Measurements from ENCODE around the gene VPS29.
"Not testable (repeated sequence)": the region's sequence is repeated elsewhere in the genome, so short reads cannot be mapped to it uniquely, and the experiment has no call there.

Gene VPS29

GRCh38 chr12:110501752-110502738, at the start of gene VPS29, which contains the start of gene RAD9B:
VPS29 (minus strand) TSS chr12:110502111; CDS start chr12:110502051, 60 bp downstream.
RAD9B (plus strand) TSS chr12:110502331; CDS start chr12:110502338, 7 bp downstream.
- peak within 1 kb of the TSS; percentile 96 for H3K4me3 Mint-ChIP-seq
- H3K9me3 Mint-ChIP-seq = peaks cover 8% of the 10 kb centered on the region
- H3K4me1 Mint-ChIP-seq (ENCODE audit: low read depth) = peaks cover 28% of the 10 kb centered on the region
- peaks cover 4% of the 10 kb centered on the region for H3K27me3 Mint-ChIP-seq (ENCODE audit: low read depth)
- peaks cover 18% of the 10 kb centered on the region for H3K36me3 Mint-ChIP-seq (ENCODE audit: low read depth)
- peak within 1 kb of the TSS; percentile 98 for H3K27ac Mint-ChIP-seq

DNA sequence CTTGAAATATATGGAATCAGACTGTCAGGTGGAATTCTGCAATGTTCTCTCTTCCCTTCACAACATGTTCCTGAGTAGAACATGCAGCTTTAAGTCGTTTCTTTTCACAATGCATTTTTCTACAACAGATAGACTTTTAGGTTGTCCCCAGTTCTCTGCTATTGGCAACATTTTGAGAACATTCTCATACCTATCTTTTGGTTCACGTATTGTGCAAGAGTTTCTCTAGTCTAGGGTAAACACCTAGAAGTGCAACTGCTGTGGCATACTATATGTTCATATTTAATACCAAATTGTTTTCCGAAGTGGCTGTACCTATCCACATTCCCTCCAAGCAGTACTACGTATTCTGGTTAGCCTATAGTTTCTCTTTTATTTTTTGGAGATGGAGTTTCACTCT, 49.1 kb upstream of the VPS29 start:
- Mint-ChIP-seq H3K9me3 (no peaks in the 10 kb centered on the region), H3K27me3 (ENCODE audit: low read depth) (no peaks in the 10 kb centered on the region), H3K4me1 (ENCODE audit: low read depth) (peaks cover 20% of the 10 kb centered on the region), H3K27ac (no peak overlapping the region), H3K4me3 (no peak overlapping the region), H3K36me3 (ENCODE audit: low read depth) (peaks cover 25% of the 10 kb centered on the region)

DNA sequence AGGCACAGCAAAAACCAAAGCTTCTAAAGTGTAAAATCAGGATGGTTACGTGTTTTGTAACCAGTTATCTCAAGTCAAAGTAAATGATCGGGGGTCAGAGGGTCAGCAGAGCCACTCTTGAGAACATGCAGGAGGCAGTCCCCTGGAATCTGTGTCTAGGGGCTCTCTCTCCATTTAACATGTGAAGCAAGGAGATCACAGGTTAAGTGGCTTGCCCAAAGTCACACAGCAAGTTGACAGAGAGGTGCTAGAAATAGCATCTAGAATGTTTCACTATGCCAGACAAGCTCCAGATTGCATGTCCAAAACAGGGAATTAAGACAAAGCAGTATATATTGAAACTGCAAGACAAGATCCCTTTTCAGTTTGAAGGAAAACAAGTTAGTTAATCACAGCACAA, 47.8 kb upstream of the VPS29 start:
- Mint-ChIP-seq H3K36me3 (ENCODE audit: low read depth) (peaks cover 31% of the 10 kb centered on the region), H3K4me3 (no peak overlapping the region), H3K27me3 (ENCODE audit: low read depth) (no peaks in the 10 kb centered on the region), H3K27ac (peak overlapping the region; percentile 21), H3K9me3 (no peaks in the 10 kb centered on the region), H3K4me1 (ENCODE audit: low read depth) (peaks cover 22% of the 10 kb centered on the region)

DNA sequence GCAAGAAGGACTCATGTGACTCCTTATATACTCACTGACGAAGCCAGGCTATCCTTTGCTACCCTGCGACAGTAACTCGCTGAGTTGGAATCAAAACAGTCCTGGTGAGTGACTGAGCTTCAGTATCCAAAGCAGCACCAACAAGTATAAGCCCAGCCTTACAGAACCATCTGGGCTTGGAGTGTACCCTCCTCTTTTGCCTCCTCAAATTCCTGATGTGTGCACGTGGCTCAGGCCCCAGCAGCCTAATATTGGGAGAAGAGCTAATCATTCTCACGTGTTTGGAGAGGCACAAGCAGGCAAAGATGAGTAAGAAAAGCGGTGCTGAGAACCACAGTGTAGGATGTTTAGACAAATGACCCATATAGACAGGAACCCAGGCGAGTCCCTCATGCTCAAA, 46.8 kb upstream of the VPS29 start:
- Mint-ChIP-seq H3K9me3 (no peaks in the 10 kb centered on the region), H3K27ac (no peak overlapping the region), H3K36me3 (ENCODE audit: low read depth) (peaks cover 34% of the 10 kb centered on the region), H3K4me3 (no peak overlapping the region), H3K4me1 (ENCODE audit: low read depth) (peaks cover 22% of the 10 kb centered on the region), H3K27me3 (ENCODE audit: low read depth) (no peaks in the 10 kb centered on the region)

DNA sequence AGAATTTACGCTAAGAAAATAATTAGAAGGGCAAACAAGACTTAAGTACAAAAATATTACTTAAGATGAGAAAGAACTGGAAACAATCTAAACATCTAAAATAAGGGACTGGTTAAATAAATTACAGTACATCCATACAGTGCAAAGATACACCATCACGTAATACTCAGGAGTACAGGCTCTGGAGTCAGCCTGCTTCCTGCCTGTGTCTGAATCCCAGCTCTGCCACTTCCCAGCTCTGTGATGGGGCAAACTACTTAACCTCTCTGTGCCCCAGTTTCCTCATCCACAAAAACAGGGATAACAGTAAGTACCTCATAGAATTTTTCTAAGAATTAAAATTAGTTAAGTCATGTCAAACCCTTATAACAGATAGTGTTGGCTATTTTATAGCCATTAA, 45.2 kb upstream of the VPS29 start:
- no peak overlapping the region for H3K27ac Mint-ChIP-seq
- H3K4me1 Mint-ChIP-seq (ENCODE audit: low read depth) = peaks cover 35% of the 10 kb centered on the region
- no peaks in the 10 kb centered on the region for H3K27me3 Mint-ChIP-seq (ENCODE audit: low read depth)
- H3K4me3 Mint-ChIP-seq = no peak overlapping the region
- peaks cover 39% of the 10 kb centered on the region for H3K36me3 Mint-ChIP-seq (ENCODE audit: low read depth)
- no peaks in the 10 kb centered on the region for H3K9me3 Mint-ChIP-seq

- Mint-ChIP-seq H3K4me1 (ENCODE audit: low read depth) (peaks cover 33% of the 10 kb centered on the region), H3K27me3 (ENCODE audit: low read depth) (no peaks in the 10 kb centered on the region), H3K9me3 (no peaks in the 10 kb centered on the region), H3K27ac (no peak overlapping the region), H3K4me3 (no peak overlapping the region), H3K36me3 (ENCODE audit: low read depth) (peaks cover 36% of the 10 kb centered on the region)
Measured at GRCh38 chr12:110546339-110546738, 44.4 kb upstream of the VPS29 start.

- peaks cover 34% of the 10 kb centered on the region for H3K36me3 Mint-ChIP-seq (ENCODE audit: low read depth)
- H3K27ac Mint-ChIP-seq = peak overlapping the region; percentile 45
- H3K9me3 Mint-ChIP-seq = no peaks in the 10 kb centered on the region
- H3K4me3 Mint-ChIP-seq = no peak overlapping the region
- no peaks in the 10 kb centered on the region for H3K27me3 Mint-ChIP-seq (ENCODE audit: low read depth)
- H3K4me1 Mint-ChIP-seq (ENCODE audit: low read depth) = peaks cover 33% of the 10 kb centered on the region
Measured at GRCh38 chr12:110545812-110546211, 43.9 kb upstream of the VPS29 start.

- peaks cover 31% of the 10 kb centered on the region for H3K36me3 Mint-ChIP-seq (ENCODE audit: low read depth)
- not testable (repeated sequence) for H3K27me3 Mint-ChIP-seq (ENCODE audit: low read depth); H3K27ac Mint-ChIP-seq; H3K4me3 Mint-ChIP-seq; H3K9me3 Mint-ChIP-seq
- H3K4me1 Mint-ChIP-seq (ENCODE audit: low read depth) = peaks cover 33% of the 10 kb centered on the region
Measured at GRCh38 chr12:110545259-110545658, 43.3 kb upstream of the VPS29 start.

- Mint-ChIP-seq H3K27ac (no peak overlapping the region), H3K27me3 (ENCODE audit: low read depth) (no peaks in the 10 kb centered on the region), H3K4me1 (ENCODE audit: low read depth) (peaks cover 35% of the 10 kb centered on the region), H3K9me3 (no peaks in the 10 kb centered on the region), H3K4me3 (no peak overlapping the region), H3K36me3 (ENCODE audit: low read depth) (peaks cover 34% of the 10 kb centered on the region)
Measured at GRCh38 chr12:110543965-110544364, 42.1 kb upstream of the VPS29 start.

- Mint-ChIP-seq H3K9me3 (no peaks in the 10 kb centered on the region), H3K36me3 (ENCODE audit: low read depth) (peaks cover 35% of the 10 kb centered on the region), H3K4me1 (ENCODE audit: low read depth) (peaks cover 37% of the 10 kb centered on the region), H3K27me3 (ENCODE audit: low read depth) (no peaks in the 10 kb centered on the region), H3K4me3 (no peak overlapping the region), H3K27ac (peak overlapping the region; percentile 62)
Measured at GRCh38 chr12:110543252-110543959, 41.5 kb upstream of the VPS29 start.

DNA sequence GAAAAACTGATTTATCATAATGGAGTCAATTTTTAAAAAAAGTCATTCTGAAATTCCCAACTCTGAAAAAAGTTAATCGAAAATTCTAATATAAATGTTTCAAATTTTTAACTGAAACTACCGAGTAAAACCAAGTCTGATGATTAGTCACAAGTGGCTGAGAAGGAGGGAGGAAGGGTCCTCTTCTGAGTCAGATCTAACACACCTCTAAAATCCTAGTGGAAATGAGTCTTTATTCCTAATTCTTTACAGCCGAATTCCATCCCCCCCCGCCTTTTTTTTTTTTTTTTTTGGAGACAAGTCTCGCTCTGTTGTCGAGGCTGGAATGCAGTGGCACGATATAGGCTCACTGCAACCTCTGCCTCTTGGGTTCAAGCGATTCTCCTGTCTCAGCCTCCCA, 38.1 kb upstream of the VPS29 start:
- Mint-ChIP-seq H3K27ac (no peak overlapping the region), H3K9me3 (no peaks in the 10 kb centered on the region), H3K4me3 (no peak overlapping the region), H3K36me3 (ENCODE audit: low read depth) (peaks cover 40% of the 10 kb centered on the region), H3K27me3 (ENCODE audit: low read depth) (no peaks in the 10 kb centered on the region), H3K4me1 (ENCODE audit: low read depth) (peaks cover 25% of the 10 kb centered on the region)

GRCh38 chr12:110538869-110539622, 37.1 kb upstream of the VPS29 start:
- H3K27ac Mint-ChIP-seq = no peak overlapping the region
- H3K4me3 Mint-ChIP-seq = no peak overlapping the region
- H3K4me1 Mint-ChIP-seq (ENCODE audit: low read depth) = peaks cover 31% of the 10 kb centered on the region
- no peaks in the 10 kb centered on the region for H3K27me3 Mint-ChIP-seq (ENCODE audit: low read depth)
- H3K36me3 Mint-ChIP-seq (ENCODE audit: low read depth) = peaks cover 46% of the 10 kb centered on the region
- H3K9me3 Mint-ChIP-seq = no peaks in the 10 kb centered on the region

DNA sequence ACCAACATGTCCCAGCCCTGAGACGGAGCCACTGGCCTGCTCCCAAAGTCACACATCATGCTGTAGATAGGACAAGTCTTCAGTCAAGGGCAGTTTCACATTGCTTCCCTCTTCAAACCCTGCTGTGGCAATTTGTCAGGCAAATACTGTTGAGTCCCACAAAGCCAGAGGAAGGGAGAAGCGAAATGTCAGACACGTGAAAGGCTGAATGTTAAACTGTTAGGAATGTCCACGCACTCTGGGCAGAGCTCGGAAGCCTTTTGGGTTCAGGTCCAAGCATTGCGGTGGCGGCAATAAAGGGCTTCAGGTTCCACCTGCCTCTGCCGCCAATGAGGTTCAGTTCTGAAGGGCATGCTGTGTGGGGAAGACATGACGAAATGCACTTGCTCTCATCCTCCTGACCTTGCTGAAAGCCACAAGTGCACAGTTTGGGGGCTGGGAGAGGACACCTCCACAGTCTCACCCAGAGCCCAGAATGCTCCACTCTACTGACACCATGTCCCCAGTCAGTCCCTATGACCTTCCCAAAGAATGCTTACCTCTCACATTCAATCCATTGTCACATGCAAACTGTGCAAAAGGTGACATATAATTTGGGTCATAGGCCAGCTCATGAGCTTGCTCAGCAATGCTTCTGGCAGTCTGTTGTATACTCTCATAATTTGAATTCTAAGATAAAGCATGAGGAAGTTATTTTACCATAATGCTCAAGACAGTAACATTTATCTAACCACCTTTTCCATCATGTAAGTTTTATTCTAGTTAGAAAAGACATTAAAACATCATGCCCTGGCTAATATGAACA, 35.9 kb upstream of the VPS29 start:
- Mint-ChIP-seq H3K36me3 (ENCODE audit: low read depth) (peaks cover 43% of the 10 kb centered on the region), H3K4me1 (ENCODE audit: low read depth) (peaks cover 25% of the 10 kb centered on the region), H3K27ac (no peak overlapping the region), H3K4me3 (no peak overlapping the region), H3K9me3 (no peaks in the 10 kb centered on the region), H3K27me3 (ENCODE audit: low read depth) (no peaks in the 10 kb centered on the region)
